Measurements from ENCODE around the gene DUSP9. TPM values are rescaled to one million over a fixed set of nuclear protein-coding genes. Genes with fewer than 3 reads are reported as not detected.
"Not testable (repeated sequence)": the region's sequence is repeated elsewhere in the genome, so short reads cannot be mapped to it uniquely, and the experiment has no call there.

DUSP9 gene
- total and polyA plus RNA-seq, 5 donors = 0.14 TPM; not detected in 4

- H3K27me3 ChIP-seq (ENCODE audit: control insufficient read depth, insufficient read depth); H3K9me3 ChIP-seq (ENCODE audit: control insufficient read depth, low read length); intact Hi-C loops (cut with DNase I); ATAC-seq; H3K4me3 ChIP-seq (ENCODE audit: low read length); H3K27ac ChIP-seq (ENCODE audit: low read length); H3K4me1 ChIP-seq (ENCODE audit: control insufficient read depth, insufficient read depth, low read length); DNase-seq: not testable (repeated sequence)
- WGBS = 97% methylated on average over 8 of the region's 8 CpGs
Observed at GRCh38 chrX:153683486-153683885, 36.5 kb downstream of the DUSP9 start.

GRCh38 chrX:153684467-153685155 lies 37.6 kb downstream of the DUSP9 start:
- Histone ChIP-seq H3K4me1 (ENCODE audit: control insufficient read depth, insufficient read depth, low read length) (no peaks in the 10 kb centered on the region), H3K27me3 (ENCODE audit: control insufficient read depth, insufficient read depth) (no peaks in the 10 kb centered on the region), H3K9me3 (ENCODE audit: control insufficient read depth, low read length) (no peaks in the 10 kb centered on the region), H3K4me3 (ENCODE audit: low read length) (no peak overlapping the region), H3K27ac (ENCODE audit: low read length) (no peak overlapping the region)
- DNase-seq = peak in 2 of 3 donors; percentile 4 to 49
- 61% methylated on average over 21 of the region's 21 CpGs for WGBS
- intact Hi-C loops (cut with DNase I) = no loop called here
- ATAC-seq = no peak

- H3K4me3 ChIP-seq (ENCODE audit: low read length) = no peak overlapping the region
- 66% methylated on average over 21 of the region's 21 CpGs for WGBS
- ATAC-seq (no peak), DNase-seq (peak in 2 of 3 donors; percentile 28 to 41)
- H3K9me3 ChIP-seq (ENCODE audit: control insufficient read depth, low read length) = no peaks in the 10 kb centered on the region
- no peak overlapping the region for H3K27ac ChIP-seq (ENCODE audit: low read length)
- intact Hi-C loops (cut with DNase I) = no loop called here
- no peaks in the 10 kb centered on the region for H3K27me3 ChIP-seq (ENCODE audit: control insufficient read depth, insufficient read depth)
- H3K4me1 ChIP-seq (ENCODE audit: control insufficient read depth, insufficient read depth, low read length) = no peaks in the 10 kb centered on the region
Observed at GRCh38 chrX:153685156-153685536, 38.1 kb downstream of the DUSP9 start.

- Histone ChIP-seq H3K27me3 (ENCODE audit: control insufficient read depth, insufficient read depth) (no peaks in the 10 kb centered on the region), H3K9me3 (ENCODE audit: control insufficient read depth, low read length) (no peaks in the 10 kb centered on the region), H3K4me3 (ENCODE audit: low read length) (no peak overlapping the region), H3K27ac (ENCODE audit: low read length) (no peak overlapping the region), H3K4me1 (ENCODE audit: control insufficient read depth, insufficient read depth, low read length) (no peaks in the 10 kb centered on the region)
- WGBS = 75% methylated on average over 24 of the region's 24 CpGs
- intact Hi-C loops (cut with DNase I) = no loop called here
- DNase-seq = peak in 2 of 3 donors; percentile 47 to 70
- ATAC-seq = no peak
Observed at GRCh38 chrX:153685751-153686696, 39.0 kb downstream of the DUSP9 start.

- ATAC-seq (no peak), DNase-seq (peak in 2 of 3 donors; percentile 39 to 42)
- Histone ChIP-seq H3K4me1 (ENCODE audit: control insufficient read depth, insufficient read depth, low read length) (no peaks in the 10 kb centered on the region), H3K27me3 (ENCODE audit: control insufficient read depth, insufficient read depth) (no peaks in the 10 kb centered on the region), H3K9me3 (ENCODE audit: control insufficient read depth, low read length) (no peaks in the 10 kb centered on the region), H3K4me3 (ENCODE audit: low read length) (no peak overlapping the region), H3K27ac (ENCODE audit: low read length) (no peak overlapping the region)
- intact Hi-C loops (cut with DNase I) = no loop called here
- 47% methylated on average over 9 of the region's 9 CpGs for WGBS
Observed at GRCh38 chrX:153686711-153687110, 39.7 kb downstream of the DUSP9 start.

- peak within 1 kb of the TSS; percentile 77 for H3K27ac ChIP-seq (ENCODE audit: low read length)
- peak; percentile 74 to 76 for ATAC-seq
- WGBS = 4% methylated on average over 25 of the region's 66 CpGs
- H3K4me3 ChIP-seq (ENCODE audit: low read length) = peak within 1 kb of the TSS; percentile 82
- H3K4me1 ChIP-seq (ENCODE audit: control insufficient read depth, insufficient read depth, low read length) = no peaks in the 10 kb centered on the region
- H3K27me3 ChIP-seq (ENCODE audit: control insufficient read depth, insufficient read depth) = no peaks in the 10 kb centered on the region
- no peaks in the 10 kb centered on the region for H3K9me3 ChIP-seq (ENCODE audit: control insufficient read depth, low read length)
- intact Hi-C loops (cut with DNase I) = no loop called here
- peak; percentile 80 to 90 (median 90) for DNase-seq
Observed at GRCh38 chrX:153687121-153688039, 40.4 kb downstream of the DUSP9 start, which contains the start of gene SLC6A8. Gene SLC6A8 (plus strand): TSS chrX:153687926. CDS start chrX:153688575, 649 bp downstream.

- Histone ChIP-seq H3K27ac (ENCODE audit: low read length) (no peak overlapping the region), H3K27me3 (ENCODE audit: control insufficient read depth, insufficient read depth) (no peaks in the 10 kb centered on the region), H3K9me3 (ENCODE audit: control insufficient read depth, low read length) (no peaks in the 10 kb centered on the region), H3K4me3 (ENCODE audit: low read length) (peak overlapping the region; percentile 82), H3K4me1 (ENCODE audit: control insufficient read depth, insufficient read depth, low read length) (no peaks in the 10 kb centered on the region)
- WGBS = 2% methylated on average over 38 of the region's 69 CpGs
- intact Hi-C loops (cut with DNase I) = no loop called here
- ATAC-seq (no peak), DNase-seq (peak in 1 of 3 donors; percentile 35)
Observed at GRCh38 chrX:153688071-153688470, 41.1 kb downstream of the DUSP9 start.

GRCh38 chrX:153688506-153688905 lies 41.5 kb downstream of the DUSP9 start:
- peak overlapping the region; percentile 82 for H3K4me3 ChIP-seq (ENCODE audit: low read length)
- ATAC-seq = no peak
- intact Hi-C loops (cut with DNase I) = no loop called here
- under 1% methylated on average over 55 of the region's 57 CpGs for WGBS
- H3K27me3 ChIP-seq (ENCODE audit: control insufficient read depth, insufficient read depth) = no peaks in the 10 kb centered on the region
- no peaks in the 10 kb centered on the region for H3K4me1 ChIP-seq (ENCODE audit: control insufficient read depth, insufficient read depth, low read length)
- DNase-seq = peak in 2 of 3 donors; percentile 43 to 56
- peak overlapping the region; percentile 77 for H3K27ac ChIP-seq (ENCODE audit: low read length)
- H3K9me3 ChIP-seq (ENCODE audit: control insufficient read depth, low read length) = no peaks in the 10 kb centered on the region

GRCh38 chrX:153688911-153689590 lies 42.0 kb downstream of the DUSP9 start:
- Histone ChIP-seq H3K4me3 (ENCODE audit: low read length) (peak overlapping the region; percentile 82), H3K4me1 (ENCODE audit: control insufficient read depth, insufficient read depth, low read length) (no peaks in the 10 kb centered on the region), H3K27ac (ENCODE audit: low read length) (peak overlapping the region; percentile 77), H3K9me3 (ENCODE audit: control insufficient read depth, low read length) (no peaks in the 10 kb centered on the region), H3K27me3 (ENCODE audit: control insufficient read depth, insufficient read depth) (no peaks in the 10 kb centered on the region)
- intact Hi-C loops (cut with DNase I) = no loop called here
- ATAC-seq (peak; percentile 37 to 72), DNase-seq (peak; percentile 52 to 83 (median 79))
- WGBS = 10% methylated on average over 45 of the region's 53 CpGs
